ENCODE data around the gene PPP3CB. TPM values are rescaled to one million over a fixed set of nuclear protein-coding genes. Genes with fewer than 3 reads are reported as not detected.

PPP3CB gene
- total RNA-seq, 2 experiments from 2014 or later = 48.4 to 50.2 TPM

Other genes starting within 250 kb of the PPP3CB start
- gene DNAJC9, start 248.8 kb downstream of the PPP3CB start, total RNA-seq = 10 to 100 TPM; 45.8 to 49.3 TPM
- gene MRPS16, start 243.4 kb downstream of the PPP3CB start, total RNA-seq = 100 to 1,000 TPM; 136 to 139 TPM
- gene CFAP70, start 137.2 kb downstream of the PPP3CB start, total RNA-seq = under 1 TPM; 0.33 to 0.80 TPM
- 100 to 1,000 TPM; 138 to 143 TPM for gene ANXA7, start 82.0 kb downstream of the PPP3CB start, total RNA-seq
- gene MSS51, start 62.5 kb downstream of the PPP3CB start, total RNA-seq = 1 to 10 TPM; 2.1 to 2.5 TPM
- 1 to 10 TPM; 4.9 to 5.3 TPM for gene USP54, start 95.3 kb upstream of the PPP3CB start, total RNA-seq
- not detected for gene MYOZ1, start 145.4 kb upstream of the PPP3CB start, total RNA-seq
- gene SYNPO2L, start 160.0 kb upstream of the PPP3CB start, total RNA-seq = not detected
- gene AGAP5, start 202.1 kb upstream of the PPP3CB start, total RNA-seq = 1 to 10 TPM; 7.1 to 7.7 TPM
- 10 to 100 TPM; 88.3 to 90.7 TPM for gene SEC24C, start 248.3 kb upstream of the PPP3CB start, total RNA-seq